GM06990 (cell line): ENCODE results near the gene B3GNT9.
A peak's percentile ranks its signal among the peaks of the same experiment; 100 is the strongest.

Experiments
- DNase-seq: peaks from one replicate; pipeline ENCODE4 v3.0.0-alpha.2; 2011; ENCODE audit not compliant: insufficient read length; ENCODE audit errors: extremely low read depth
- H3K27me3 ChIP-seq: replicated peaks from 2 replicates; pipeline ENCODE4 v1.6.0; 2011; ENCODE audit warnings: low read length; ENCODE audit not compliant: control insufficient read depth, insufficient read depth
- H3K36me3 ChIP-seq: 2 replicates; pipeline ENCODE4 v1.5.1; 2011; ENCODE audit warnings: low read length; ENCODE audit not compliant: control insufficient read depth, insufficient read depth
- H3K4me3 ChIP-seq: replicated peaks from 2 replicates; pipeline ENCODE4 v1.5.1; 2011; ENCODE audit warnings: low read depth, mild to moderate bottlenecking, control low read depth, low read length
- TF ChIP-seq, protein P1 (sequence below): IDR thresholded peaks from 2 replicates; pipeline ENCODE4 v1.5.1; 2011; ENCODE audit warnings: low read length, control low read depth, mild to moderate bottlenecking, inconsistent platforms; ENCODE audit not compliant: insufficient read depth, poor library complexity, severe bottlenecking

Gene B3GNT9

GRCh38 chr16:67173808-67174705 is 23.3 kb upstream of the B3GNT9 start:
- DNase-seq: peak; percentile 80
- H3K36me3 ChIP-seq: no peaks in the 10 kb centered on the region
- no peaks in the 10 kb centered on the region for H3K27me3 ChIP-seq
- peak overlapping the region; percentile 37 for H3K4me3 ChIP-seq
- TF ChIP-seq, protein P1, sequence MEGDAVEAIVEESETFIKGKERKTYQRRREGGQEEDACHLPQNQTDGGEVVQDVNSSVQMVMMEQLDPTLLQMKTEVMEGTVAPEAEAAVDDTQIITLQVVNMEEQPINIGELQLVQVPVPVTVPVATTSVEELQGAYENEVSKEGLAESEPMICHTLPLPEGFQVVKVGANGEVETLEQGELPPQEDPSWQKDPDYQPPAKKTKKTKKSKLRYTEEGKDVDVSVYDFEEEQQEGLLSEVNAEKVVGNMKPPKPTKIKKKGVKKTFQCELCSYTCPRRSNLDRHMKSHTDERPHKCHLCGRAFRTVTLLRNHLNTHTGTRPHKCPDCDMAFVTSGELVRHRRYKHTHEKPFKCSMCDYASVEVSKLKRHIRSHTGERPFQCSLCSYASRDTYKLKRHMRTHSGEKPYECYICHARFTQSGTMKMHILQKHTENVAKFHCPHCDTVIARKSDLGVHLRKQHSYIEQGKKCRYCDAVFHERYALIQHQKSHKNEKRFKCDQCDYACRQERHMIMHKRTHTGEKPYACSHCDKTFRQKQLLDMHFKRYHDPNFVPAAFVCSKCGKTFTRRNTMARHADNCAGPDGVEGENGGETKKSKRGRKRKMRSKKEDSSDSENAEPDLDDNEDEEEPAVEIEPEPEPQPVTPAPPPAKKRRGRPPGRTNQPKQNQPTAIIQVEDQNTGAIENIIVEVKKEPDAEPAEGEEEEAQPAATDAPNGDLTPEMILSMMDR: peak; percentile 28

GRCh38 chr16:67173323-67173722 is 22.5 kb upstream of the B3GNT9 start:
- DNase-seq: no peak
- TF ChIP-seq, protein P1: no peak
- Histone ChIP-seq H3K27me3 (no peaks in the 10 kb centered on the region), H3K36me3 (no peaks in the 10 kb centered on the region), H3K4me3 (no peak overlapping the region)

DNA sequence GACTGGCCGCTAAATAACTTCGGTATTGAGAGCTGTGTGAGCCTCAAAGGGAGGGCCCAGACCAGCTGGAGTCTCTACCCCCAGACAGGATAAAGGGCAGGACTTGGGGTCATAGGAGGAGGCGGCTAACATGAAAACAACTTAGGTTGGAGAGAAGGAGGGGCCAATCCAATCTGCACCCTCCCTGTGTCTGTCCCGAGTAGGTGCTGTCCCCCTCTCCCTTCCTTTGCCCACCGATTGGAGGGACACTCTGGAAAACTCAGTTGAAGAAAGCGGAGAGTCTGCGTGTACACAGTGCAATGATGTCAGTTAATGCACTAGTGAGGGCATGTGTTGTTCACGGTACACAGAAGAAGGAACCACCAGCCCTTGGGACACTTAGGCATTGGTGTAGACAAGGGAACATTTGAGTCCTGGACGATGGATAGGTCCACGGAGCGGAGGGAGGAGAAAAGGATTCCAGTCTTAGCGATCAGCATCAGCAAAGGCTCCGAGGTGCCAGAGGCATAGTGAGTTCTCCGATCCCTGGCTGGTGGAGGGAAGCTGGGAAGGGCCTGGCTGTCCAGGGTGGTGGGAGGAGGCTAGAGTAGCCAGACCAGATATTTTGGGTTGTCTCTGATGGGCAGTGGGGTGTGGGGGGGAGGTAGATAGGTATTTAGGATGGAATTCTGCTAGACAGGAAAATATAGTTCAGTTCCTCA is 20.3 kb upstream of the B3GNT9 start:
- TF ChIP-seq, protein P1: no peak
- Histone ChIP-seq H3K27me3 (no peaks in the 10 kb centered on the region; the same call in 1 of the 2 replicates), H3K36me3 (no peaks in the 10 kb centered on the region), H3K4me3 (peak overlapping the region; percentile 61)
- no peak for DNase-seq

DNA sequence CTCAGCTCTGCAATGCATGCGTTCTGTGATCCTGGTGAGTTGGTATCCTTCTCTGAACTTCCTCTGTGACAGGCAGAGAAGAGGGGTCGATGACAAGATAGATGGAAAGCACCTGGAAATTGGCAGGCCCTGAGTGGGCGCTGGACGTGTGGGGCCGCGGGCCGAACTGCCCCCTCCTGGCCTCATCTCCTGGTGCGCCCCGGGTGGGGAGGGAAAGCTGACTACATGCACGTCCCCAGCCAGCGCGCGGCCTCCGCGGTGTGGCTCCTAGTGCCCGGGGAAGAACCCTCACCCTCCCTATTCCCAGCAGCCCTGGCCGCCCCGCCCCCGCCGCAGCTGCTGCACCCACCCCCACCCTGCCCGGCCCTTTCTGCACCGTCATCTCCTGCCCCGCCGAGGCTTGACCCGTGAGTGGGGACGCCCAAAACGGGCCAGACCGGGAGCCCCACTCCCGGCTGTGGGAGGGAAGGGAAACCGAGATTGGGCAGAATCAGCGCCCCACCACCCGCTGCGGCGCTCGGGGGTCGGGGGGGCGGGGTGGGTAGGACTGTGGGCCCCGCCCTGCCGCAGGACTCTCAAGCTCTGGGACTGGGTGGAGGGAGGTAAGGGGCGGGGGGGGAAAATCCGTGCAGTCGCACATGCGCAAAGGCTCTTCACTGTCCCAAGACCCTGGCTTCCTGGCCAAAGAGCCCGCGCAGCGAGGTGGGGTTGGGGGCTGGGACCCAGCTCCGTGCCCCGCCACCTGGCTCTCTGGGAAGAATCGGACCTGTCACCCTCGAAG is 19.6 kb upstream of the B3GNT9 start, which contains the start of gene NOL3:
Gene NOL3, plus strand, starts transcription at position 371 of the 781 bp plus-strand sequence.
- no peaks in the 10 kb centered on the region for H3K36me3 ChIP-seq
- H3K4me3 ChIP-seq: peak within 1 kb of the TSS; percentile 61
- DNase-seq: peak; percentile 73
- H3K27me3 ChIP-seq: no peaks in the 10 kb centered on the region; the same call in 1 of the 2 replicates
- TF ChIP-seq, protein P1: no peak

GRCh38 chr16:67169642-67170167 is 18.9 kb upstream of the B3GNT9 start:
- H3K4me3 ChIP-seq: peak overlapping the region; percentile 61
- TF ChIP-seq, protein P1: peak; percentile 77
- H3K36me3 ChIP-seq: no peaks in the 10 kb centered on the region
- no peaks in the 10 kb centered on the region; the same call in 1 of the 2 replicates for H3K27me3 ChIP-seq
- no peak for DNase-seq
